Mesothelial cell of epicardium (in vitro differentiated cells): ENCODE results near the gene SFI1. TPM values are rescaled to one million over a fixed set of nuclear protein-coding genes. Genes with fewer than 3 reads are reported as not detected.
"Not testable (repeated sequence)": the region's sequence is repeated elsewhere in the genome, so short reads cannot be mapped to it uniquely, and the experiment has no call there.

Experiments used
- DNase-seq, 2 experiments: peaks; one replicate each; pipeline ENCODE4 v3.0.0; 2021; ENCODE audit warnings: low spot score in 2 of 2; ENCODE audit not compliant: unreplicated experiment in 2 of 2
- H3K27ac Mint-ChIP-seq: 2 replicates; pipeline ENCODE4 v1.8.0; 2021; ENCODE audit warnings: mixed read lengths
- H3K27me3 Mint-ChIP-seq: 2 replicates; pipeline ENCODE4 v1.8.0; 2021; ENCODE audit warnings: low read depth, mixed read lengths
- H3K36me3 Mint-ChIP-seq: 2 replicates; pipeline ENCODE4 v1.8.0; 2021; ENCODE audit warnings: mixed read lengths
- H3K4me1 Mint-ChIP-seq: 2 replicates; pipeline ENCODE4 v1.8.0; 2021; ENCODE audit warnings: mixed read lengths
- H3K4me3 Mint-ChIP-seq: 2 replicates; pipeline ENCODE4 v1.8.0; 2021; ENCODE audit warnings: mild to moderate bottlenecking, moderate library complexity, mixed read lengths
- H3K9me3 Mint-ChIP-seq: 2 replicates; pipeline ENCODE4 v1.8.0; 2021; ENCODE audit warnings: mixed read lengths
- total RNA-seq: library from RNA; stranded (reverse); gene quantifications from 3 replicates; pipeline ENCODE4 v1.2.1, GENCODE V29; 2021
- TF ChIP-seq, protein P1 (sequence below): fragments of 200-600 bp; sonication (generic); IDR thresholded peaks from one replicate; pipeline ENCODE4 v1.5.0; 2021; ENCODE audit warnings: antibody characterized with exemption; ENCODE audit not compliant: unreplicated experiment

Gene SFI1
- total RNA-seq, 1 donor from 2014 or later: 45.7 TPM

DNA sequence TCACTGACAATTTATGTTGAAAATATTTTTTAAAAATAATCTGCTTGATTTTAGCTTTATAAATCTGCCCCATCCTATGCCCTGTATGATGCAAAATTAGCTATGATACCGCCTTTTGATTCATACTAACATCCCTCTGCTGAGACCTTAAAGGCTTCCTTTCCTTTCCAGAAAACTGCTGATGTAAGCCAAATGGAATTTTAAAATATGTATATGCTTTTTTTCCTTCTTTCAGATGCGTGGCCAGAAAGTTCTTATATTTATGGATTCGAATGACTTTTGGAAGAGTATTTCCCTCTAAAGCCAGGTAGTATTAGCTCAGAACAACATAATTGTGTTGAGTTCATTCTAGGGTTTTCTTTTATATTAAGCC, 34.5 kb downstream of the SFI1 start:
- no peaks in the 10 kb centered on the region for H3K27me3 Mint-ChIP-seq
- peaks cover 3% of the 10 kb centered on the region for H3K36me3 Mint-ChIP-seq
- TF ChIP-seq, protein P1, sequence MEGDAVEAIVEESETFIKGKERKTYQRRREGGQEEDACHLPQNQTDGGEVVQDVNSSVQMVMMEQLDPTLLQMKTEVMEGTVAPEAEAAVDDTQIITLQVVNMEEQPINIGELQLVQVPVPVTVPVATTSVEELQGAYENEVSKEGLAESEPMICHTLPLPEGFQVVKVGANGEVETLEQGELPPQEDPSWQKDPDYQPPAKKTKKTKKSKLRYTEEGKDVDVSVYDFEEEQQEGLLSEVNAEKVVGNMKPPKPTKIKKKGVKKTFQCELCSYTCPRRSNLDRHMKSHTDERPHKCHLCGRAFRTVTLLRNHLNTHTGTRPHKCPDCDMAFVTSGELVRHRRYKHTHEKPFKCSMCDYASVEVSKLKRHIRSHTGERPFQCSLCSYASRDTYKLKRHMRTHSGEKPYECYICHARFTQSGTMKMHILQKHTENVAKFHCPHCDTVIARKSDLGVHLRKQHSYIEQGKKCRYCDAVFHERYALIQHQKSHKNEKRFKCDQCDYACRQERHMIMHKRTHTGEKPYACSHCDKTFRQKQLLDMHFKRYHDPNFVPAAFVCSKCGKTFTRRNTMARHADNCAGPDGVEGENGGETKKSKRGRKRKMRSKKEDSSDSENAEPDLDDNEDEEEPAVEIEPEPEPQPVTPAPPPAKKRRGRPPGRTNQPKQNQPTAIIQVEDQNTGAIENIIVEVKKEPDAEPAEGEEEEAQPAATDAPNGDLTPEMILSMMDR: no peak
- no peak for DNase-seq
- H3K4me3 Mint-ChIP-seq: no peak overlapping the region
- peaks cover 26% of the 10 kb centered on the region for H3K4me1 Mint-ChIP-seq
- H3K27ac Mint-ChIP-seq: peak overlapping the region; percentile 96
- H3K9me3 Mint-ChIP-seq: peaks cover 10% of the 10 kb centered on the region

DNA sequence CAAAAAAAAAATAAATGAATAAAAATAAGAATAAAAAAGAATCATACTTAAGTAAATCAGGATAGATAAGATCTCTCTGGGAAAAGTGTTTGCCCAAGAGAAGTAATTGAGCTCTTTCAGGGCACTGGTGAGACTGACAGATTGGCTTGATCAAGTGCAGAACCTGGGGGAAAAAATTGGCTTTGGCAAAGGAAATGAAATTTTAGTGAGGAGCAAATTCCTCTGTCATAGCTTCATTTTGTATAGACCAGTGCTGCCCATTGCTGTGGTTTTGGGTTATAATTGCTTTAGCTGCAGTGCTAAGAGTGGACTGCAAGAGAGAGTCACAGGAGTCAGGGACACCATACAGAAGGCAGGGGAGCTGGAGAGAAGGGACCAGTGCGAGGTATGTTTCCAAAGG, 35.7 kb downstream of the SFI1 start:
- H3K36me3 Mint-ChIP-seq: peaks cover 1% of the 10 kb centered on the region
- no peaks in the 10 kb centered on the region for H3K27me3 Mint-ChIP-seq
- no peak for DNase-seq
- H3K9me3 Mint-ChIP-seq: peaks cover 8% of the 10 kb centered on the region
- H3K27ac Mint-ChIP-seq: peak overlapping the region; percentile 86
- TF ChIP-seq, protein P1: no peak
- no peak overlapping the region for H3K4me3 Mint-ChIP-seq
- H3K4me1 Mint-ChIP-seq: peaks cover 26% of the 10 kb centered on the region

DNA sequence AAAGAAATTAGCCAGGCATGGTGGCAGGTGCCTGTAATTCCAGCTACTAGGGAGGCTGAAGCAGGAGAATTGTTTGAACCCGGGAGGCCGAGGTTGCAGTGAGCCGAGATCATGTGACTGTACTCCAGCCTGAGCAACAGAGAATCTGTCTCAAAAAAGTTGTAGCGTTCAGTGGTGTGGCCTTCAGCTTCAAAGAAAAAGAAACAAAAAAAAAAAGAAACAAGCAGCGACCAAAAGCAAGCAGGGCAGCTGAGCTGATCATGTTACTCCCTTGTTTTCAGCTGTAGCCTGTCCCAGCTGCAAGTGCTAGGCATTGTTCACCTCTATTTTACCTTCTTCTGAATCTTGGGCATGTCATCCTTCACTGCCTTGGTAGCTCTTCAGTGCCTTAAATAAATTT, 37.0 kb downstream of the SFI1 start:
- Mint-ChIP-seq H3K36me3 (no peaks in the 10 kb centered on the region), H3K27ac (peak overlapping the region; percentile 59), H3K9me3 (peaks cover 8% of the 10 kb centered on the region), H3K4me1 (peaks cover 26% of the 10 kb centered on the region), H3K4me3 (no peak overlapping the region), H3K27me3 (no peaks in the 10 kb centered on the region)
- TF ChIP-seq, protein P1: no peak
- DNase-seq: no peak

DNA sequence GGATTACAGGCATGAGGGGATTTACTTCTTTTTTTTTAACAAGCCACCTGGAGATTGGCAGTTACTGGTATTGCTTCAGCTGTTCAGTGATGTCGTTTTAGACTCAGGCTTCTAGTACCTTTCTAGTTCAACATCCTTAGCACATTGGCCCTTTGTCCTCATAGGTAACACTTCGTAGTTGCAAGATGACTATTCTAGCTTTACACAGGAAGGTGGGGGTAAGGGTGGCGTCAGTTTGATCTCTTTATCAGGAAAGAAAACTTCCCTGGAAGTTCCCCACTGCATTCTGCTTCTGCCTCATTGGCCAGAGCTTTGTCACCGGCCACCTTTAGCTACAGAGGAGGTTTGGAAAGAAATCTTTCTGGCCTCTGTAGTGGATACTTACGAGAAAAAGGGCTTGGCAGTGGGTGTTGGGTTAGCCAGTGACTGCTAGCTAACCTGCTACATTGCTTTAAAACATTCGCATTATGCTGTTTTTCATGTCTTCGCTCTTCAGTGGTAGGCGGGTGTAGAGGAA, 40.7 kb downstream of the SFI1 start:
- Mint-ChIP-seq H3K9me3 (peaks cover 8% of the 10 kb centered on the region), H3K27ac (no peak overlapping the region), H3K4me1 (peaks cover 12% of the 10 kb centered on the region), H3K36me3 (no peaks in the 10 kb centered on the region), H3K4me3 (no peak overlapping the region), H3K27me3 (no peaks in the 10 kb centered on the region)
- no peak for DNase-seq
- TF ChIP-seq, protein P1: no peak

DNA sequence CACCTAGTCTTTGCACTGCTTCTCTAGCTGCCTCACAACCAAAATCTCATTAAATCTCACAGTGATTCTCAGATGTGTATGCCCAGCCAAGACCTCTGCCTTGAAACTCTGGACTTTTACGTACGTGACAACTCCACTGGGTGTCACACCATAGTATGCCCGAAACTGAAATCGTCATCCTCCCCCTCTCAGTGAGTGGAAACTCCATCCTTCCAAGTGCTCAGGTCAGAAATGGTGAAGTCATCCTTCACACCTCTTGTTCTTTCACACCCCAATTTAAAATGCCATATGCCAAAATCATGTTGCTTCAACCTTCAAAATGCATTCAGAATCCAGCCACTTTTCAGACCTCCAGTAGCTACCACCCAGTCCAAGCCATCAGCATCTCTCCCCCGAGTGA, 42.5 kb downstream of the SFI1 start:
- DNase-seq: no peak
- no peaks in the 10 kb centered on the region for H3K27me3 Mint-ChIP-seq
- H3K36me3 Mint-ChIP-seq: no peaks in the 10 kb centered on the region
- H3K9me3 Mint-ChIP-seq: peaks cover 8% of the 10 kb centered on the region
- TF ChIP-seq, protein P1: no peak
- H3K4me3 Mint-ChIP-seq: no peak overlapping the region
- no peak overlapping the region for H3K27ac Mint-ChIP-seq
- peaks cover under 1% of the 10 kb centered on the region for H3K4me1 Mint-ChIP-seq

DNA sequence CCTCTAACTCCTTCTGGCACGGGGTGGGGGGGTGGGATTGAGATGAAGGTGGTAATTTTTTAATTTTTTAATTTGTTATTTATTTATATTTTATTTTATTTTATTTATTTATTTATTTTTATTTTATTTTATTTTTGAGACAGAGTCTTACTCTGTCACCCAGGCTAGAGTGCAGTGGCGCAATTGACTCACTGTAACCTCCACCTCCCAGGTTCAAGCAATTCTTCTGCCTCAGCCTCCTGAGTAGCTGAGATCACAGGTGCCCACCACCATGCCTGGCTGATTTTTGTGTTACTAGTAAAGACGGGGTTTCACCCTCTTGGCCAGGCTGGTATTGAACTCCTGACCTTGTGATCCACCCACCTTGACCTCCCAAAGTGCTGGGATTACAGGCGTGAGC, 43.8 kb downstream of the SFI1 start:
- H3K4me3 Mint-ChIP-seq, H3K4me1 Mint-ChIP-seq, H3K27ac Mint-ChIP-seq, H3K27me3 Mint-ChIP-seq, H3K9me3 Mint-ChIP-seq, DNase-seq, H3K36me3 Mint-ChIP-seq: not testable (repeated sequence)
